GM12864 (cell line): ENCODE results near the gene IRF8.

ENCODE experiments used
- DNase-seq: peaks from one replicate; pipeline ENCODE4 v3.0.0-alpha.2; 2011; ENCODE audit warnings: low read depth
- H3K4me3 ChIP-seq: 2 replicates; pipeline ENCODE4 v1.5.1; 2011; ENCODE audit warnings: mild to moderate bottlenecking, low read depth, low read length, control low read depth
- TF ChIP-seq, protein P1 (sequence below): IDR thresholded peaks from 2 replicates; pipeline ENCODE4 v1.5.1; 2011; ENCODE audit warnings: low read depth, mild to moderate bottlenecking, moderate library complexity, low read length, control low read depth, inconsistent platforms; ENCODE audit errors: missing control alignments

IRF8 gene

DNA sequence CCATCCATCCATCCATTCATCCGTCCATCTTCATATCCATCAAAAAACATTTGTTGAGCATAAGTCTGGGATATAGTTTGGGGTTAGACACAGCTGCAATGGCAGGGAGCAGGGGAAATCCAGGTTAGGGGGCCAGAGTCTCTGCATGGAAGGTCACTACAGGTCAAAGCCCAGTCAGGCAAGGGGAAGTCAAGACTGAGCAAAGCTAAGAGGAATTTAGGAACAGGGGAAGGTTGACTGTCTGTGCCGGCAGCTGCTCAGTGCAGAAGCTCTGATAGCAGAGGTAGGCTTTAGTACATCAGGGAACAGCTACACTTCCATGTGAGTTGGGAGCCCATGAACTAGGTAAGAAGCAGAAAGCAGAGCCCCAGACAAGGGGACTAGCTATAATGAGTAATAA is 68.1 kb downstream of the IRF8 start:
- no peak overlapping the region for H3K4me3 ChIP-seq
- TF ChIP-seq, protein P1, sequence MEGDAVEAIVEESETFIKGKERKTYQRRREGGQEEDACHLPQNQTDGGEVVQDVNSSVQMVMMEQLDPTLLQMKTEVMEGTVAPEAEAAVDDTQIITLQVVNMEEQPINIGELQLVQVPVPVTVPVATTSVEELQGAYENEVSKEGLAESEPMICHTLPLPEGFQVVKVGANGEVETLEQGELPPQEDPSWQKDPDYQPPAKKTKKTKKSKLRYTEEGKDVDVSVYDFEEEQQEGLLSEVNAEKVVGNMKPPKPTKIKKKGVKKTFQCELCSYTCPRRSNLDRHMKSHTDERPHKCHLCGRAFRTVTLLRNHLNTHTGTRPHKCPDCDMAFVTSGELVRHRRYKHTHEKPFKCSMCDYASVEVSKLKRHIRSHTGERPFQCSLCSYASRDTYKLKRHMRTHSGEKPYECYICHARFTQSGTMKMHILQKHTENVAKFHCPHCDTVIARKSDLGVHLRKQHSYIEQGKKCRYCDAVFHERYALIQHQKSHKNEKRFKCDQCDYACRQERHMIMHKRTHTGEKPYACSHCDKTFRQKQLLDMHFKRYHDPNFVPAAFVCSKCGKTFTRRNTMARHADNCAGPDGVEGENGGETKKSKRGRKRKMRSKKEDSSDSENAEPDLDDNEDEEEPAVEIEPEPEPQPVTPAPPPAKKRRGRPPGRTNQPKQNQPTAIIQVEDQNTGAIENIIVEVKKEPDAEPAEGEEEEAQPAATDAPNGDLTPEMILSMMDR = no peak
- DNase-seq = no peak

DNA sequence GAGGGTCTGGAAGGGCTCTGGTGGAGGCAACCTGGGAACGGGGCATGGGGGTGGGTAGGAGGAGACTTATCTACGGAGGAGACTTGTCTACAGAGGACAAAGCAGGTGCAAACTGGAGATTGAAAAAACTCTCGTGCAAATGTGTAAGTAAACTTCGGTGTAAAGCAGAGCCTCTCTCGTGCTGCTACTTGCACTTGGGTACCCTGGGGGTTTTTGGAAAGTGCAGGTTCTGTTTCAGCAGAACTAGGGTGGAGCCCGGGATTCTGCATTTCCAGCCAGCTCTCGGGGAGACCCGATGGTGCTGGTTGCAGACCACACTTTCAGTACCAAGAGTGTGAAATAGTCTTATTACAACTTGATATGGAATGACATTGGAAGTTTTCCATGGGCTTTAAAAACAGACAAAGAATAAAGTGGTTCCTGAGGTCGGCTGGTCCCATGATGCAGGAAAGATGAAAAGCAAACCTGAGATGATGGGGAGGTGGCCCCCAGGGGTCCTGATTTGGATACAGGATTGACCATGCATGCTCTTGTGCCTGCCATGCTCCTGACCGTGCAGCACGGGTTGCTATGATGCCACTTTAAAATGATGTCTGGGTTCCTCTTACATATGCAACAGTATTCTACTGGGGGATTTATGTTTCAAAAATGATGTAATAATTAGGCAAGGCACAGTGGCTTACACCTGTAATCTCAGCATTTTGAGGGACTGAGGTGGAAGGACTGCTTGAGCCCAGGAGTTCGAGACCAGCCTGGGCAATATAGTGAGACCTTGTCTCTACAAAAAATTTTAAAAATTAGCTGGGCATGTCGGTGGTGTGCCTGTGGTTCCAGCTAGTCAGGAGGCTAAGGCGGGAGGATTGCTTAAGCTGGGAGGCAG is 69.3 kb downstream of the IRF8 start:
- TF ChIP-seq, protein P1 = no peak
- H3K4me3 ChIP-seq = no peak overlapping the region
- no peak for DNase-seq

DNA sequence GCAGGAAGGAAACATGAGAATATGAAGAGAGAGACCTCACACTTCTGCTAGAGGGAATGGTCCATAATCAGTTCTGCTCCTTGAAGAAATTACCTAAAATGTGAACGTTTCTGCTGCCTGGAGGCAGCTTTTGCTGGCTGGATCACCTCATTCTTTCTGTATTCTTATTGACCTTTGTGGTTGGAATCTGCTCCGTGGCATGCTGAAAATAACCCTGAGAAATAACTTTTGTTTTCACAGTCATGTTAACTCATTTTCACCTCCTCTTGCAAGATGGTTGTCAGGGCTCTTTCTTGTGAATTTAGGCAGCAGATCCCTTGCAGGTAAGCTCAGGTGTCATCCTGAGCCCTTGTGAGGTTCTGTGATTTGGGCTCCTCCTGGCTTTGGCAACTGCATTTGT is 70.2 kb downstream of the IRF8 start:
- no peak for DNase-seq
- TF ChIP-seq, protein P1 = no peak
- H3K4me3 ChIP-seq = no peak overlapping the region; the same call in 1 of the 2 replicates

DNA sequence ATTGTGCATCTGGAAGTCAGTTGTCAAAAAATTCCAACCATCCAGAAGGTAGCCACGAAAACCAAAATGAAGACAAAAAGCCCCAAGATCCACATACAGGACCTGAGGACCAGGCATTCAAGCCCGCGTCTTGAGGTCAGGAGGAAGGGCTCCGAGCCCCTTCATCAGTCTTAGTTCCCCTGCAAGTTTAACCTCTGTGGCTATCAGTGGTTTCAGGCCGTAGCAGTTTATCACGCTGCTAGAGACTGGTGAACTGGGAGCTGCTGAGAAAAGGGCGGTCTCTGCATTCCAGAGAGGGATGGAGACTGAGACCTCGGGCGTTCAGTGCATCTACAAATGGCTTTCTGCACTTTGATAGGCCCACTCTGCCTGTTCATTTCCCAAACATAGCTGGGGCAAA is 70.6 kb downstream of the IRF8 start:
- no peak for DNase-seq
- H3K4me3 ChIP-seq = no peak overlapping the region; the same call in 1 of the 2 replicates

DNA sequence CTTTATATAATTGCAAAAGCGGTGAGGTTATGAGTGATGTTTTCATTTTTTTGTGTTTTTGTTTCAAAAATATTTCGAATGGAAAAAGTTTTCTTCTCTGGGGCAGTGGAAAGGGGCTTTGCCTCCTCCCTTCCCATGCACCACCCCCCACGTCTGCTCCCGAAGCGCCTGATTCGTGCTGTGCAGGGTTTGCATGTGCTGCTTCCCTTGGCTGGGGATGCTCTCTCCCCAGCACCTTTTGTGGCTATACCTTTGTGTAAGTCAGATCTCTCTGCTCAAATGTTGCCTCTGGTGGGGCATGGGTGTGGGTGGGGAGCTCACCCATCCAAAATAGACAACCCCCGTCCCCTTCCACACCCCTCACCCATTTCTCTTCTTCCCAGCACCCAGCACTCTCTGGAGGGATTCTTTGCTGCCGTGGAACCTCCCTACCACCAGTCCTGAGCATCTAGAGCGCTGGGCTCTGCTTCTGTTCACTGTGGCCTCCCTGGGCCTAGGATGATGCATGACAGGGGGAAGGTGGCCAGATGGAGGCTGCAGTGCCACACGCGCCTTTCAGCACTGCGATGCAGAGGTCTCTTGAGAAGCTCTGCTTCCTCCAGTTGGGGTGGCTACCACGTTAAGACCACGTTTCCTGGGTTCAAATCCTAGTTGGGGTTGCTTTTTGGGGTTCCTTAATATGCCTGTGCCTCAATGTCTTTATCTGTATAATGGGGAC is 71.2 kb downstream of the IRF8 start:
- DNase-seq = no peak
- no peak overlapping the region for H3K4me3 ChIP-seq
- TF ChIP-seq, protein P1 = no peak

More for the DNA sequence above, 70.6 kb downstream of the IRF8 start:
- TF ChIP-seq, protein P1 = no peak

DNA sequence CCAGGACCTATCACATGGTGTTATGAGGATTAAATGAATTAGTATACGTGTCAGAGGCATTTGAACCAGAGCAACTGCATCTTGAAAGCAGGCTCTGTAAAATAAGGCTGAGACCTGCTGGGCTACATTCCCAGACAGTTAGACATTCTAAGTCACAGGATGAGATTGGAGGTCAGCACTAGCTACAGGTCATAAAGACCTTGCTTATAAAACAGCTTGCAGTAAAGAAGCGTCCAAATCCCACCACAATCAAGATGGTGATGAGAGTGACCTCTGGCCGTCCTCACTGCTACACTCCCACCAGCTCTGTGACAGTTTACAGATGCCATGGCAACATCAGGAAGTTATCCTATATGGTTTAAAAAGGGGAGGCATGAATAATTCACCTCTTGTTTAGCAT is 71.8 kb downstream of the IRF8 start:
- DNase-seq = no peak
- no peak overlapping the region for H3K4me3 ChIP-seq

More for the DNA sequence above, 71.8 kb downstream of the IRF8 start:
- TF ChIP-seq, protein P1 = no peak
